Measurements from ENCODE around the gene TEF.
"Not testable (repeated sequence)": the region's sequence is repeated elsewhere in the genome, so short reads cannot be mapped to it uniquely, and the experiment has no call there.

- not testable (repeated sequence) for TF ChIP-seq CTCF (conservative IDR thresholded peaks at IDR 0.05); EZH2 (IDR thresholded peaks at IDR 0.05; ENCODE audit: low read depth)
Measured at GRCh38 chr22:41434361-41435003, 52.7 kb downstream of the TEF start.
